GM18505 (cell line): ENCODE results near the gene WTAP.
A peak's percentile ranks its signal among the peaks of the same experiment; 100 is the strongest.

Experiments used
- ATAC-seq: cut with Tn5 transposase; IDR thresholded peaks from one replicate; pipeline ENCODE4 v1.9.1; 2021; ENCODE audit not compliant: unreplicated experiment
- POLR2A ChIP-seq: IDR thresholded peaks from 4 replicates; pipeline ENCODE4 v1.6.1; 2011; ENCODE audit warnings: borderline replicate concordance; ENCODE audit not compliant: insufficient read depth, insufficient read length; ENCODE audit errors: extremely low read depth

The WTAP gene

DNA sequence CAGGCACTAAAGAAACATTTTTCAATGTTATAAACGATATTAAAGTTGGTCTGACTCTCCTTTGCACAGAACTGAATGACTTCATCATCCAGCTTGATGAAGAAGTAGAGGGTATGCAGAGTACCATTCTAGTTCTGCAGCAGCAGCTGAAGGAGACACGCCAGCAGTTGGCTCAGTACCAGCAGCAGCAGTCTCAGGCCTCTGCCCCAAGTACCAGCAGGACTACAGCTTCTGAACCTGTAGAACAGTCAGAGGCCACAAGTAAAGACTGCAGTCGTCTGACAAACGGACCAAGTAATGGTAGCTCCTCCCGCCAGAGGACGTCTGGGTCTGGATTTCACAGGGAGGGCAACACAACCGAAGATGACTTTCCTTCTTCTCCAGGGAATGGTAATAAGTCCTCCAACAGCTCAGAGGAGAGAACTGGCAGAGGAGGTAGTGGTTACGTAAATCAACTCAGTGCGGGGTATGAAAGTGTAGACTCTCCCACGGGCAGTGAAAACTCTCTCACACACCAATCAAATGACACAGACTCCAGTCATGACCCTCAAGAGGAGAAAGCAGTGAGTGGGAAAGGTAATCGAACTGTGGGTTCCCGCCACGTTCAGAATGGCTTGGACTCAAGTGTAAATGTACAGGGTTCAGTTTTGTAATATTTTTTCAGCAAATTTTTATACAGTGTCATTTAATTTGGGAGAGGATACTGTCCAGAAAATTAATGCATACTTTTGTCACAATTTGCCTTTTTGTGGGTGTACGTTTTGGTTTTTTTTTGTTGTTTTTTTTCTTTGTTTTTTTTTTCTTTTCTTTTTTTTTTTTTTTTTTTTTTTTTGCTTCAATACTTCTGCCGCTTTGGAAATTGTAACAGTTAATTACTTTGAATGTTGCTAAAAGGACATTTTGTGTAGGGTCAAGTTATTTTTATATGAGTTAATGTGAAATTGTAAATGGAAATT lies 27.9 kb downstream of the WTAP start:
- no peak for TF ChIP-seq POLR2A
- no peak for ATAC-seq

GRCh38 chr6:159756508-159756907 lies 29.2 kb downstream of the WTAP start:
- no peak for TF ChIP-seq POLR2A
- ATAC-seq = no peak

GRCh38 chr6:159758031-159759001 lies 31.0 kb downstream of the WTAP start:
- no peak for ATAC-seq
- no peak for TF ChIP-seq POLR2A

- no peak for ATAC-seq
- TF ChIP-seq POLR2A = no peak
Observed at GRCh38 chr6:159759645-159760044, 32.3 kb downstream of the WTAP start.

DNA sequence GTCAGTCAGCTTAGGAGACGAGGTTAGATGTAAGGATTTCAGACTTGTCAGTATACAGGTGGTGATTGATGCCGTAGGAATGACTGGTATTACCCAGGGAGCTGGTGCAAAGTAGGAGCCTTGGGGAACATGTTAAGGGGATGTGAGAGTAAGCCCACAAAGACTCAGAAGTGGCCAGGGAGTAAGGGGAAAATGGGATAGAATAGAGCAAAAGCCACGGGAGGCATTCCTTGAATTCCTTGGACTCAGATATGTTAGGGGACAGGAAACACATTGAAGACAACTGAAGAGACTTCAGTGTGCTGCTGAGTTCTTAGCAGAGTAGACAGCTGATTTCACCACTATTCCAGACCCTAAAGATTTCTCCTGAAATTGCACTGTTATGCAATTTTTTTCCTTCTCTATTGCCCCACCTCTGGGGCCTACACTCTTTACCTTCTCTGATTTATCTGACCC lies 33.3 kb downstream of the WTAP start:
- ATAC-seq = no peak
- TF ChIP-seq POLR2A = no peak

DNA sequence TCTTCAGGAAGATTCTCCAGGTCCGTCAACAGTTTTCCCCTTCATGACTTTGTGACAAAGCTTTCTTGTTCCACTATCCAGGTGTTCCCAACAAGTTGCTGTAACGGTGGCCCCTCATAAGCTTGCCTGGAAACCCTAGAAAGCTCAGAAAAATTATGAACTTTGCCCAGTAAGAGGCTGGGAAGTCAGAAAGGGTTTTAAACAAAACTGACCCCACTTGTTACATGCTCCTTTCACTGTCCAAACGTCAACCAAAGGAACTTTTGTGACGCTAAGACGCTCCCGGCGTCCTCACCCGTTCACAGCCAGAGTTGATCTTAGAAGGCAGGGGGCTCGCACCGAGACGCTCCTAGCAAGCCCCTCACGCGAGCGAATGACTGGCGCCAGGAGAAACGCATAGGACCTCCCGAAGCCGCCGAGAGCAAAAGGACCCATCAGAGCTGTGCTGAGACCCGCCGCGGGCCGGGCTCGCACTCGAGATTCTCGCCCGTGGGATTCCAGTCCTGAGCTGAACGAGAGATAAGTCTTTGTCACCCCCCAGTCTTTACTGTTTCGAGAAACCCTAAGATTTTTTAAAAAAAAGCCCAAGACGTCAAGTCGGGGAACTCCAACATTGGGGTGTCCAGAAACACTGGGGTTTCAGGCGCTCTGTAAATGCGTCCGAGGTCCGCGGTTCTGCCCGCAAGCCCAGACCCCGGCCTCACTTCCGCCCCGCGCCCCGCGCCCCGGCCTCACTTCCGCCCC lies 34.0 kb downstream of the WTAP start:
- no peak for TF ChIP-seq POLR2A
- ATAC-seq = peak; percentile 2

DNA sequence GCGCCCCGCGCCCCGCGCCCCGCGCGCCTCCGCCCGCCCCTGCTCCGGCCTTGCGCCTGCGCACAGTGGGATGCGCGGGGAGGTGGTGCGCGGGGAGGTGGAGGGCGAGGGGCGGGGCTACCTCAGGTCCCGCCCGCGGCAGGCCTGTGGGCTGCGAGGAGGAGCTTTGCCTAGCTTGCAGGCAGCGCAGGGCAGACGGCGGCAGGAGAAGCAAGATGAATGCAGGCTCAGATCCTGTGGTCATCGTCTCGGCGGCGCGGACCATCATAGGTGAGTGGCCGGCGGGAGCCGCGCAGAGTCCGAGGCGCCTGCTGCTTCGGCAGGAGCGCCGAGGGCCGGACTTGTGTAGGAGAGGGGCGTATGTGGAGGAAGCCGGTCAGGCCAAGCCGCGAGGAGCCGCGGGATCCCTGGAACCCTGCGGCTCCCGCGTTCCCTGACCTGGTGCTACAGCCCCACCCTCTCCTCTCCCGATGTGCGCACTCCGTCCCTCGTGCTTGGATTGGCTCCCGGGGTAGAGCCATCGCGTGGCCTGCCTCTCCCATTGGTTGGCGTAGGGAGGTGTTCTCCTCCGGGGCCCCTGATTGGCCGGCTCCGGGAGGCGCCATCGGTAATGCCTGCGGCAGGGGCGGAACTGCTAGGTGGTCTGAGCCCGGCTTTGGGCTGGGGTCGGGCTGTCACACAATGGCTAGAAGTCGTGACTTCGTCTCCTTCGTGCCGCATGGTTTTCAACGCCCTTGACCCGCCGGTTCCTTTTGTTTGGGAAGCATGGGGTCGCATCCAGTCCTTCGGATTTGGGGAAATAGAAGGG lies 34.8 kb downstream of the WTAP start, which contains the start of gene ACAT2:
TSS of gene ACAT2 (plus strand) at position 173 of the 808 bp plus-strand sequence. CDS start at position 216, 43 bp downstream.
- TF ChIP-seq POLR2A = peak; percentile 80
- ATAC-seq = peak; percentile 94

- ATAC-seq = peak; percentile 3
Observed at GRCh38 chr6:159762681-159763293, 35.5 kb downstream of the WTAP start.

DNA sequence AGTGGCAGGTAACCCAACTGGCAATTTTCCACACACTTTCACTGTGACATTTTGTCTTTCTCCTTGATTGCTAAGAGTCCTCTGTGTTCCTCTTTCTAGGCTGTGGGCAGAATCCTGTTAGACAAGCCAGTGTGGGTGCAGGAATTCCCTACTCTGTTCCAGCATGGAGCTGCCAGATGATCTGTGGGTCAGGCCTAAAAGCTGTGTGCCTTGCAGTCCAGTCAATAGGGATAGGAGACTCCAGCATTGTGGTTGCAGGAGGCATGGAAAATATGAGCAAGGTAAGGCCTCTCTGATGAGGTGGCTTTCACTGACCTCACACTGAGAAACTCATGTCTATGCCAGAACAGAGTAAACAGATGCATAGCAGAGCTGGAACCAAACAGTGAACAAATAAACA lies 39.6 kb downstream of the WTAP start:
- ATAC-seq = no peak
- no peak for TF ChIP-seq POLR2A

More at GRCh38 chr6:159762681-159763293, 35.5 kb downstream of the WTAP start:
- TF ChIP-seq POLR2A = no peak

- no peak for ATAC-seq
- no peak for TF ChIP-seq POLR2A
Observed at GRCh38 chr6:159769470-159769869, 42.2 kb downstream of the WTAP start.

DNA sequence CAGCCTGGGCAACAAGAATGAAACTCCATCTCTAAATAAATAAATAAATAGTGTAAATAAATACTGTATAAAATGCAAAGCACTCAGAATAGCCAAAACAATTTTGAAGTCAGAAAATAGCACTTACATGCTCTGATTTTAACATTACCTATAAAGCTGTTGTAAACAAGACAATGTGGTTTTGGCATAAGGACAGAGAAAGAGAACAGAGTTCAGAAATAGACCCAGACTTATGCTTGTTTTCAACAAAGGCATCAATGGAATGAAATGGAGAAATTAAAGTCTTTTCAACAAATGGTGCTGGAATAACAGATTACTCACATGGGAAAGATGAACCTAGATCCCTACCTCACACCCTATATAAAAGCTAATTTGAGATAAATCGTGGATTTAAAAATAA lies 44.9 kb downstream of the WTAP start:
- TF ChIP-seq POLR2A = no peak
- ATAC-seq = no peak
